MCF 10A (cell line): ENCODE results near the gene MAMDC4. TPM values are rescaled to one million over a fixed set of nuclear protein-coding genes. Genes with fewer than 3 reads are reported as not detected.
A peak's percentile ranks its signal among the peaks of the same experiment; 100 is the strongest.

ENCODE experiments used
- BruUV-seq: library from RNA; stranded (reverse); fragments of 400-500 nt; replicated peaks from 2 replicates; lab custom pipeline; 2021; lab: Mats Ljungman, UMichigan
- CTCF ChIA-PET: fragments of 300-600 bp; sonication (Branson Sonifier 250); formaldehyde crosslinking; extraction: SDS; loops from one replicate; lab custom pipeline; 2021; ENCODE audit warnings: antibody characterized with exemption, inconsistent platforms; lab: Yijun Ruan, JAX
- POLR2A ChIA-PET: fragments of 300-600, 350-650 bp; sonication (Branson Sonifier 250); formaldehyde crosslinking; extraction: SDS; loops from one replicate; lab custom pipeline; 2020; ENCODE audit warnings: antibody characterized with exemption, inconsistent platforms; lab: Yijun Ruan, JAX
- DNase-seq: peaks from one replicate; pipeline ENCODE4 v3.0.0-alpha.2; 2018; ENCODE audit not compliant: unreplicated experiment
- H3K27ac Mint-ChIP-seq: one replicate; pipeline ENCODE4 v1.8.0; 2022; ENCODE audit warnings: mild to moderate bottlenecking, low read depth, mixed read lengths; ENCODE audit not compliant: unreplicated experiment
- H3K27me3 Mint-ChIP-seq: one replicate; pipeline ENCODE4 v1.8.0; 2022; ENCODE audit warnings: mixed read lengths; ENCODE audit not compliant: insufficient read depth, unreplicated experiment
- H3K36me3 Mint-ChIP-seq: one replicate; pipeline ENCODE4 v1.8.0; 2022; ENCODE audit warnings: mild to moderate bottlenecking, moderate library complexity, mixed read lengths; ENCODE audit not compliant: insufficient read depth, unreplicated experiment
- H3K4me1 Mint-ChIP-seq: one replicate; pipeline ENCODE4 v1.8.0; 2022; ENCODE audit warnings: mixed read lengths; ENCODE audit not compliant: insufficient read depth, unreplicated experiment
- H3K4me3 Mint-ChIP-seq: one replicate; pipeline ENCODE4 v1.8.0; 2022; ENCODE audit warnings: mild to moderate bottlenecking, moderate library complexity, mixed read lengths; ENCODE audit not compliant: unreplicated experiment
- H3K9me3 Mint-ChIP-seq: one replicate; pipeline ENCODE4 v1.8.0; 2022; ENCODE audit warnings: mixed read lengths; ENCODE audit not compliant: unreplicated experiment
- CTCF ChIP-seq: fragments of 200-600 bp; IDR thresholded peaks from one replicate; pipeline ENCODE4 v1.8.0; 2022; ENCODE audit warnings: antibody characterized with exemption, mild to moderate bottlenecking; ENCODE audit not compliant: unreplicated experiment
- intact Hi-C: fragments of 100-400 bp; cut with micrococcal nuclease; formaldehyde crosslinking; loops from 2 replicates; pipeline ENCODE4 v1.14.1; 2022
- total RNA-seq: library from RNA; stranded (reverse); gene quantifications from 2 replicates; pipeline ENCODE4 v1.2.3, GENCODE V29; 2022

The MAMDC4 gene
- total RNA-seq, 1 experiment from 2014 or later: 14.1 TPM

- peak overlapping the region; percentile 9 for H3K27ac Mint-ChIP-seq
- H3K4me1 Mint-ChIP-seq: no peaks in the 10 kb centered on the region
- no peaks in the 10 kb centered on the region for H3K9me3 Mint-ChIP-seq
- CTCF ChIA-PET: interaction anchor here (0.6 kb wide), 1 partner anchor 122 kb away, joined by 3 read pairs; no protein-coding TSS in a partner anchor
- intact Hi-C loops: no loop called here
- H3K27me3 Mint-ChIP-seq: no peaks in the 10 kb centered on the region
- POLR2A ChIA-PET: interaction anchor here (0.7 to 2.3 kb wide), 3 partner anchors 9 to 80 kb away, joined by 4 to 6 read pairs (median 4); no protein-coding TSS in a partner anchor
- H3K36me3 Mint-ChIP-seq: peaks cover 20% of the 10 kb centered on the region
- DNase-seq: peak; percentile 77
- no peak for TF ChIP-seq CTCF
- H3K4me3 Mint-ChIP-seq: no peak overlapping the region
- no TSS peak for BruUV-seq
Observed at GRCh38 chr9:136858844-136859757, 7.0 kb downstream of the MAMDC4 start.

- Mint-ChIP-seq H3K27me3 (no peaks in the 10 kb centered on the region), H3K36me3 (peaks cover 27% of the 10 kb centered on the region), H3K4me3 (no peak overlapping the region), H3K9me3 (no peaks in the 10 kb centered on the region), H3K4me1 (peaks cover 6% of the 10 kb centered on the region), H3K27ac (no peak overlapping the region)
- no TSS peak for BruUV-seq
- TF ChIP-seq CTCF: no peak
- CTCF ChIA-PET: no interaction called here
- DNase-seq: no peak
- intact Hi-C loops: no loop called here
- POLR2A ChIA-PET: interaction anchor here (1.2 to 2.3 kb wide), 4 partner anchors 10 to 22 kb away, joined by 4 to 7 read pairs (median 5); no protein-coding TSS in a partner anchor
Observed at GRCh38 chr9:136860529-136860928, 8.4 kb downstream of the MAMDC4 start.

GRCh38 chr9:136860933-136861873 lies 9.1 kb downstream of the MAMDC4 start:
- Mint-ChIP-seq H3K9me3 (no peaks in the 10 kb centered on the region), H3K36me3 (peaks cover 34% of the 10 kb centered on the region), H3K27ac (no peak overlapping the region), H3K4me1 (peaks cover 6% of the 10 kb centered on the region), H3K4me3 (no peak overlapping the region), H3K27me3 (no peaks in the 10 kb centered on the region)
- BruUV-seq: no TSS peak
- no peak for DNase-seq
- no peak for TF ChIP-seq CTCF
- intact Hi-C loops: no loop called here
- ChIA-PET CTCF (interaction anchor here (0.6 kb wide), 1 partner anchor 73 kb away, joined by 4 read pairs; no protein-coding TSS in a partner anchor), POLR2A (interaction anchor here (0.7 to 2.3 kb wide), 6 partner anchors 11 to 362 kb away, joined by 3 to 7 read pairs (median 4); no protein-coding TSS in a partner anchor)
